ENCODE data around the gene TRIM62. TPM values are rescaled to one million over a fixed set of nuclear protein-coding genes. Genes with fewer than 3 reads are reported as not detected.

The TRIM62 gene
- total RNA-seq, 1 donor from 2014 or later = 10.8 TPM

- H3K4me2 ChIP-seq (ENCODE audit: low read length) = peak overlapping the region; percentile 71
- peaks cover 5% of the 10 kb centered on the region for H3K9me3 Mint-ChIP-seq (ENCODE audit: unreplicated experiment)
- H3K9me3 ChIP-seq (ENCODE audit: insufficient read depth, low read depth, low read length) = no peaks in the 10 kb centered on the region
- TF ChIP-seq EZH2 (IDR thresholded peaks at IDR 0.05; ENCODE audit: insufficient read depth, low read length) (no peak), CTCF (IDR thresholded peaks at IDR 0.05; ENCODE audit: insufficient read depth, low read depth, low read length) (no peak)
- peak; percentile 89 for DNase-seq (ENCODE audit: low read depth)
- no peaks in the 10 kb centered on the region for H4K20me1 ChIP-seq (ENCODE audit: insufficient read depth, low read length)
- H3K27ac ChIP-seq (ENCODE audit: low read depth, low read length) = peak overlapping the region; percentile 59
- no peaks in the 10 kb centered on the region for H3K36me3 ChIP-seq (ENCODE audit: insufficient read depth, low read length)
- peak overlapping the region; percentile 50 for H3K4me3 Mint-ChIP-seq (ENCODE audit: unreplicated experiment)
- peaks cover 44% of the 10 kb centered on the region for H3K4me1 ChIP-seq (ENCODE audit: insufficient read depth, low read length)
- H3K36me3 Mint-ChIP-seq (ENCODE audit: low read depth, unreplicated experiment) = peaks cover 26% of the 10 kb centered on the region
- H3K27ac Mint-ChIP-seq (ENCODE audit: unreplicated experiment) = peak overlapping the region; percentile 80
- H2AFZ ChIP-seq (ENCODE audit: low read depth, low read length) = no peak overlapping the region
- H3K27me3 Mint-ChIP-seq (ENCODE audit: low read depth, unreplicated experiment) = no peaks in the 10 kb centered on the region
- H3K27me3 ChIP-seq (ENCODE audit: insufficient read depth, low read length) = no peaks in the 10 kb centered on the region
- FAIRE-seq = no peak
- H3K4me1 Mint-ChIP-seq (ENCODE audit: low read depth, unreplicated experiment) = peaks cover 12% of the 10 kb centered on the region
- H3K4me3 ChIP-seq (ENCODE audit: insufficient read depth, low read depth, low read length) = no peak overlapping the region
- peak overlapping the region; percentile 53 for H3K9ac ChIP-seq (ENCODE audit: low read length)
- no peaks in the 10 kb centered on the region for H3K79me2 ChIP-seq (ENCODE audit: insufficient read depth, low read length)
Measured at GRCh38 chr1:33163621-33164519, 18.0 kb downstream of the TRIM62 start.

- no peak overlapping the region for H3K4me2 ChIP-seq (ENCODE audit: low read length)
- DNase-seq (ENCODE audit: low read depth) = no peak
- no peak overlapping the region for H3K27ac Mint-ChIP-seq (ENCODE audit: unreplicated experiment)
- no peak overlapping the region for H3K9ac ChIP-seq (ENCODE audit: low read length)
- H4K20me1 ChIP-seq (ENCODE audit: insufficient read depth, low read length) = no peaks in the 10 kb centered on the region
- H3K4me3 Mint-ChIP-seq (ENCODE audit: unreplicated experiment) = no peak overlapping the region
- H3K4me1 Mint-ChIP-seq (ENCODE audit: low read depth, unreplicated experiment) = peaks cover 12% of the 10 kb centered on the region
- H3K9me3 Mint-ChIP-seq (ENCODE audit: unreplicated experiment) = peaks cover 6% of the 10 kb centered on the region
- peaks cover 3% of the 10 kb centered on the region for H3K36me3 ChIP-seq (ENCODE audit: insufficient read depth, low read length)
- peaks cover 38% of the 10 kb centered on the region for H3K4me1 ChIP-seq (ENCODE audit: insufficient read depth, low read length)
- no peaks in the 10 kb centered on the region for H3K79me2 ChIP-seq (ENCODE audit: insufficient read depth, low read length)
- no peak overlapping the region for H2AFZ ChIP-seq (ENCODE audit: low read depth, low read length)
- H3K27me3 ChIP-seq (ENCODE audit: insufficient read depth, low read length) = no peaks in the 10 kb centered on the region
- no peak overlapping the region for H3K27ac ChIP-seq (ENCODE audit: low read depth, low read length)
- H3K9me3 ChIP-seq (ENCODE audit: insufficient read depth, low read depth, low read length) = no peaks in the 10 kb centered on the region
- TF ChIP-seq EZH2 (IDR thresholded peaks at IDR 0.05; ENCODE audit: insufficient read depth, low read length) (no peak), CTCF (IDR thresholded peaks at IDR 0.05; ENCODE audit: insufficient read depth, low read depth, low read length) (no peak)
- no peak overlapping the region for H3K4me3 ChIP-seq (ENCODE audit: insufficient read depth, low read depth, low read length)
- no peaks in the 10 kb centered on the region for H3K27me3 Mint-ChIP-seq (ENCODE audit: low read depth, unreplicated experiment)
- no peak for FAIRE-seq
- peaks cover 25% of the 10 kb centered on the region for H3K36me3 Mint-ChIP-seq (ENCODE audit: low read depth, unreplicated experiment)
Measured at GRCh38 chr1:33162141-33162540, 19.7 kb downstream of the TRIM62 start.

Measured in astrocyte (in vitro differentiated cells and primary cell).